Measurements from ENCODE around the gene SRGAP2C.
"Not testable (repeated sequence)": the region's sequence is repeated elsewhere in the genome, so short reads cannot be mapped to it uniquely, and the experiment has no call there.

SRGAP2C gene

DNA sequence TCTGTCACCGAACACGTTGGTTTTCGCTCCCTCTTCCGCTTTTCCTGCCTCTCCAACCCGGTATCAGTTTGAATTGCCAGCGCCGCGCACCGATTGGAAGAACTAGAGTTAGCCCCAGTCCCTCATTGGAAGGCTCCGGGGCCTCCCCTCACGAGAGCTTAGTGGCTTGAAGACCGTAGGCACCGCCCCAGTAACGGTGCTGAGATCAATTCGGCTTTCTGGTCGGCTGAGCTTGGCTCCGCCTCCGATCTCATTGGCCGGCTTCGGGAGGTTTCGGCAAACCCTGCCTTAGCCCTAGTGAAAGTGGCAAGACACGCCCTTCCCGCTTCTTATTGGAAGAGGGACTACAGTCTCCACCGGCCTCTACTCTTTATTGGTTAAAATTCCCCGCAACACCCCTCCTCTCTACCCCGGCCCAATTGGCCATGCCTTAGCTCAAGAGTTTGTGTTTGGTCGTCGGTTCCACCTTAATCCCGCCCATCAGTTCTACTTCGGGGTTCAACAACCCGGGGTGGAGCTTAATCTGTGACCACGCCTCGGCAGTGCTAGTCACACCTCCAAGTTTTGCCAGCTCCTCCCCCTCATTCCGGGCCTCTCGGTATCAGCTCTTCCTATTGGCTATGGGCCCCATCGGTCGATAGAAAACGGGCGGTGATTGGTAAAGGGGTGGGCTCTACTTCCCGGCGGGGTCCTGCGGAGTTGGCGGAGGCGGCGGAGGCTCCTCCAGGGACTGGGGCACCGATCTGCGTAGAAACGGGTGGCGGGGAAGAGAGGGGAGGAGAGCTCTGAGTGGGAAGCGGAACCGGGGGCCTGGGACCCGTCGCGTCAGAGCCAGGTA lies at the start of gene SRGAP2C, which contains the start of gene FAM72B:
Gene SRGAP2C, plus strand, starts transcription at position 686 of the 838 bp plus-strand sequence. CDS start 2,472 bp downstream, outside the sequence.
Gene FAM72B, minus strand, starts transcription at position 51 of the 838 bp plus-strand sequence. CDS start 851 bp downstream, outside the sequence.
- peak; percentile 99 for DNase-seq (ENCODE audit: low read depth)
- peak within 1 kb of the TSS; percentile 46 for H3K4me3 ChIP-seq (ENCODE audit: low read depth, low read length)

DNA sequence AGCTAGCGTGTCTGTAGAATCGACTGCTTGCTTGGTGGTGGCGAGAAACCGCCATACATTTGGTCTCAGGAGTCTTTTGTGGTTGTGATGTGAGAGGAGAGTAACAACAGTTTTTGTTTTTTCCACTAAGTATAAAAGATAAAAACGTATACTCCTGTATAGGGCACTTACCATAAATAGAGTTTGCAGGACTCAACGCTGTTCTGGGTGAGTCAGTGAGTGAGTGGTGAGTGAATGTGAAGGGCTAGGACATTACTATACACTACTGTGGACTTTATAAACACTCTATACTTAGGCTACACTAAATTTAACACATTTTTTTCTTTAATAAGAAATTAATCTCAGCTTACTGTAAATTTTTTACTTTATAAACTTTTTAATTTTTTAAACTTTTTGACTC lies 44.4 kb upstream of the SRGAP2C start:
- not testable (repeated sequence) for H3K4me3 ChIP-seq (ENCODE audit: low read depth, low read length); DNase-seq (ENCODE audit: low read depth)

DNA sequence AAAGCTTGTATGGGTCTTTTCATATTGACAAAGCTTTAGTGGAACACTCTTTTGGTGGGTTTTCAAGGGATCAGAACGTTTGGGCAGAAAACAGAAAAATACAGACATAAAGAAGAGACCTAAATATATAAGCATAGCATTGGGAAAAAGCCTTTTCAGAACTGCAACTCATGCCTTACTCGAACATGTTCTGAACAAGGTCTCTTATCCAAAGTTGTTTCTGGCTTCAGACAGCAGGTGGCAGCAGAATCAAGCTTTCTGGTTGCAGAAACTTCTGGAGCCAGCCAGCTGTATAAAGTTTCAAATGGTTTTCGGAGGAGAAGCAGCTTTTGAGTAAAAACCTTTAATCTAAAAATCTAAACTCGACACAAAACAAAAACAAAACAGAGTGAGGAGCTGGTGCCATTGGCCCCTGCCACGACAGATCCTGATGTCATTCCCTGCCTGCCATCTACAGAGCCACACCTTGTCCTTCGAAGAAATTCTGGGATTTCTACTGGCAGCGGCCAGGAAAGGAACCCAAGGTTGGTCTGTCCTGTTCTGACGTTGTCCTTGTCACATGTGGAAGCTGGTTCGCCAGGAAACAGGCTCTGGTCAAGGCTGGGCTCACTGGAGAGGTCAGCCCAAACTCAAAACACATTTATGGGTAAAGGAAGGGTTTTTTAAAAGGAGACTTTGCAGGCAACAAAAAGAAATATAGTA lies 36.1 kb upstream of the SRGAP2C start:
- H3K4me3 ChIP-seq (ENCODE audit: low read depth, low read length); DNase-seq (ENCODE audit: low read depth): not testable (repeated sequence)

DNA sequence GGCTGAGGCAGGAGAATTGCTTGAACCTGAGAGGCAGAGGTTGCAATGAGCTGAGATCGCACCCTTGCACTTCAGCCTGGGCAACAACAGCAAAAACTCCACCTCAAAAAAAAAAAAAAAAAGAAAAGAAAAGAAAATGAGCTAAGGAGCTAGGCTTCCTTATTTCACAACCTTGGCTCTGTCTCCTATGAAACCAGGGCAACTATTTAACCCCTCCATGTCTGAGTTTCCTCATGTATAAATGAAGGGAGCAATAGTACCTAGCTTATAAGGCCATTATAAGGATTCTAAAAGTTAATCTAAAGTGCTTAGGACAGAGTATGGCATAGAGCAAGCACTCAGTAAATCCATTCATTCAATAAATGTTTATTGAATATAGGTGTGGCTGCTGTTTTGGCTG lies 33.5 kb upstream of the SRGAP2C start:
- DNase-seq (ENCODE audit: low read depth); H3K4me3 ChIP-seq (ENCODE audit: low read depth, low read length): not testable (repeated sequence)

DNA sequence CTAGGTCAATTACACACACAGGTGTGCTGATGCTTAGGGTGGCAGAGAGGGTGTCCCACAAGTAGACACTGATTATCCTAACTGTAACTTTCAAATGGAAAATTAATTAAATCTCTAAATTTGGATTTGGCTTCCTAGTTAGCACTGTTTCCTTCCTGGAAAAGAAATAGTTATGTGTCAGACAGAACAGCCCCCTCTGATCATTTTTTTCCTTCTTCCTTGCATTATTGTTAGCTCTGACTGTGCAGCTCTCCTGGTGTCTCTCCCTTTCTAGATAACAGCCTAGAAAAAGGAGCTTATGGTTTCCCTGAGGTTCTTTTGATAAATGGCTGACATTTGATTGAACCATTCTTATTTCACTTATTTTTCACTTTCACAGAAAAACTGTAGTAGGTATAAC lies 32.0 kb upstream of the SRGAP2C start:
- not testable (repeated sequence) for H3K4me3 ChIP-seq (ENCODE audit: low read depth, low read length)

DNA sequence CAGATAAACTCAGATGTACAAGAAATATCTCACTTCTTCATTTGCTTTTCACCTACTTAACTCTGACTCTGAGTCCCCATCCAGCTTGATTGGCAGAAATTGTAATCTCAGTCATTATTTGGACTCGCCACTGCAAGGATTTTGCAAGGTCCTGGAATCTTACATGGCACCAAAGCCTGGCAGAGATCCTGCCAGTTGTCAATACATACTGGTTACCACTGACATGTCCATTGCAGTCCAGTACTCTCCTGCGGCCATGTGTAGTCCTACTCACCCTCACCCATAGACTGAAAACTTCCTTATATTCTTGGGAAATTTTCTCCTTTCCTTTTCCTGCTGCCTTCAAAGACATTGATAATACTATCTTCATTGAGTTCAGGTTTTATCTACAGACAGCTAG lies 30.0 kb upstream of the SRGAP2C start:
- DNase-seq (ENCODE audit: low read depth); H3K4me3 ChIP-seq (ENCODE audit: low read depth, low read length): not testable (repeated sequence)

More for the DNA sequence above, 32.0 kb upstream of the SRGAP2C start:
- not testable (repeated sequence) for DNase-seq (ENCODE audit: low read depth)

DNA sequence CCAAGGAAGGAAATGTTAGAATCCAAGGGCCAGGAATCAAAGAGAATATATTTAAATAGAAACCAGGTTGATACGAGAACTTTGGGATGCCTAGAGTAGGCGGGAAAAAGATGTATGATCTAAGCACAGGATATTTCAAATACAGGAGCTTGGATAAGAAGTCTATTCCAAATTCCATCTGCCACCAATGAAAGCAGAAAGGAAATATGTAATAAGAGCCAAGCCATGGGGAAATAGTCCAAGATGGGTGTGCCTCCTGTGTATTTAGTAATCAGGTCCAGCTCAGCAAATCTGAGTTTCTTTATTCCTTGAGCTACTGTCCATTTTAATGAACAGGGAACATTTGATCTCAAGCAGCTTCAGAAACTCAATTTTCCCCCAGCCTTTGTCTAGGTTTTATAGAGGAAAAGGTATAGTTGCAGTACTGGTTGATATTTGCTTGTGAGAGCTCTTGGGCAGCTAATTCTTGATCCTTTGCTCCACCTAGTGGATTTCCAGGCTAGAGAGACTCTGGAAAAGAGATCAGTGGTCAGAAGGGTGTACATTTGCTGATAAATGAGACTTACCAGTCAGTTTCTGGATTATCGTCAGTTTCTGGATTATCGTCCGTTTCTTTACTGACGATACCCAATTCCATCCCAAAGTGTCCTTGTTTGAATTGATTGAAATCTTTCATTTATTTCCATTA lies 29.0 kb upstream of the SRGAP2C start:
- not testable (repeated sequence) for DNase-seq (ENCODE audit: low read depth); H3K4me3 ChIP-seq (ENCODE audit: low read depth, low read length)

DNA sequence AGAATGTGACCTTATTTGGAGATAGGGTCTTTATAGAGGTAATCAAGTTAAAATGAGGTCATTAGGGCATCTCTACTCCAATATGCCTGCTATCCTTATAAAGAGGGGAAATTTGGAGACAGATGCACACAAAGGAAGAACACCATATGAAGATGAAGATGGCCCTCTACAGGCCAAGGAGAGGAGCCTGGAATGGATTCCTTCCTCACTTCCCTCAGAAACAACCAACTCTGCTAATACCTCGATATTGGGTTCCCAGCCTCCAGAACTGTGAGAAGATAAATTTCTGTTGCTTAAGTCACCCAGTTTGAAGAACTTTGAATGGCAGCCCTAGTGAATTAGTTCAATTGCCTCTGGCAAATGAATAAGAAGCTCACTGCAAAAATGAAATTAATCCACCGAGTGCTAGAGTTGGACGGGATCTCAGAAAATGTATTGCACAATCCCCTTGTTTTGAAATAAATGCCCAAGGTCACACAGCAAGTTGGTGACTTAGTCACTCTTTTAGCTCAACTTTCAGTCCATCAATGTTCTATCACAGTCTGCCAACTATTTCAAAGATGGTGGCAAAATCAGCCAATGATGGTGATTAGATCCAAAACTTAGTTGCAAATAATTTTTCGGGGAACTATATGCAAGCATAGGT lies 27.7 kb upstream of the SRGAP2C start:
- not testable (repeated sequence) for H3K4me3 ChIP-seq (ENCODE audit: low read depth, low read length); DNase-seq (ENCODE audit: low read depth)

DNA sequence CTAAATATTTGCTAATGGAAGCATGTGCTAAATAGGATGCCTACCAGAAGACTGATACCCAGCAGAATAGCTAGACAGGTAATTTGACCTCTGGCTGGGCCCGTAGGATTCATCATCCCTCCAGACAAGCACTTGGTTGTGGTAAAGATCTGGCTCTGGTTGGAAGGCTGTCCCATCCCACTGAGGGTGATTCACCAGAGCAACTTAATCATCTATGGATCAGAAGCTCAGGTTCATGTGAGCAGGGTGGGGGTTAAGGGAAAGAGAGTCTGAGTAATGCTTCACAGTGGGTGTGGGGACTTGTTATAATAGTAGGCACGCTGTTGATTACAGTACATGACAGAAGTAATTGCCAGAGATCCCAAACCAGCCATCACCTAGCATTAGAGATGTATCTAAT lies 27.2 kb upstream of the SRGAP2C start:
- H3K4me3 ChIP-seq (ENCODE audit: low read depth, low read length); DNase-seq (ENCODE audit: low read depth): not testable (repeated sequence)

DNA sequence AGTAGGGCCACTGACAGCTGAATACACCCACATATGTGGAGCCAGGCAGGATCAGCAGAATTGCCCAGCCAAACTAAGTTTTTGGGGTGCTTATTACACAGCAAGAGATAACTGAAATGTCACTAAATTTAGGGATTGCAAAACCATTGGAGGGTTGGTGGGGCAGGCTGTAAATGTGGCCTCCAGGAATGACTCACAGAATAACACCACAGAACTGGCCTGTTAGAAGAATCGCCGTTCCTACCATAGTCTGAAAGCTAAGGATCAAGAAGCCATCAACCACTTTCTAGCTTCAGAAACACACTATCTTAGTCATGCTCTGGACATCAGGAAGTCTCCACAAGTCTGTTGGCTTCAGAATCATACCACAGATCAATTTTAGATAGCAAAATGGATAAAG lies 24.7 kb upstream of the SRGAP2C start:
- not testable (repeated sequence) for H3K4me3 ChIP-seq (ENCODE audit: low read depth, low read length); DNase-seq (ENCODE audit: low read depth)

DNA sequence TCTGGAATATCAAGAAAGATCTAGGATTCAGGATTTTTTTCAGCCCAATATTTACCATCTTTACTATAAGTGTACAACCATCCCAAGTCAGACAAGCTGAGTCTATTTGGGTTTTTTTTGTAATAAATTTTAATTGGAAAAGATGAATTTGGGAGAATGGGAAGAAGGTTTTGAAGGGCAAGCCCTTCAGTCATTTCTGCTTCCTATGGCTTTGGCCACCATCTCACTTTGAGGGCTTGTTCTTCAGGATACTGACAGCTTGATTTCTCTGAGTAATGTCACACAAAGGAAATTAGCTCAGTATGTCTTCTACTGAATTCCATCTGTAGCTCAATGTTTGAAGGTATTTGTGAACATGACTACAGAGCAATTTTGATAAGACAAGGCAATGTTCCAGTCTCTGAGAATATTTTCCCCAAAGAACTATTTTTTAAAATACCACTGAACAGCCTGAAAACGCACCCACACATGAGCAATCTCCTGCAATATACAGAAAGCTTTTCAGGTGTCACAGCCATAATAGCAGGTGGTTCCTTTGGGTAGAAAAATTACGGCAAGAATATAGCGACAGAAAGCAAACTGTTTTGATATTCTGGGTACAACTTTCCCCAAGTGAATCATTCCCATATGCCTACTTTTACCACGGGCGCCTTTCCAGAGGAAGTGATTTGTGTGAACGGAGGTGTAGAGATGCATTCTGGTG lies 23.4 kb upstream of the SRGAP2C start:
- not testable (repeated sequence) for DNase-seq (ENCODE audit: low read depth); H3K4me3 ChIP-seq (ENCODE audit: low read depth, low read length)

DNA sequence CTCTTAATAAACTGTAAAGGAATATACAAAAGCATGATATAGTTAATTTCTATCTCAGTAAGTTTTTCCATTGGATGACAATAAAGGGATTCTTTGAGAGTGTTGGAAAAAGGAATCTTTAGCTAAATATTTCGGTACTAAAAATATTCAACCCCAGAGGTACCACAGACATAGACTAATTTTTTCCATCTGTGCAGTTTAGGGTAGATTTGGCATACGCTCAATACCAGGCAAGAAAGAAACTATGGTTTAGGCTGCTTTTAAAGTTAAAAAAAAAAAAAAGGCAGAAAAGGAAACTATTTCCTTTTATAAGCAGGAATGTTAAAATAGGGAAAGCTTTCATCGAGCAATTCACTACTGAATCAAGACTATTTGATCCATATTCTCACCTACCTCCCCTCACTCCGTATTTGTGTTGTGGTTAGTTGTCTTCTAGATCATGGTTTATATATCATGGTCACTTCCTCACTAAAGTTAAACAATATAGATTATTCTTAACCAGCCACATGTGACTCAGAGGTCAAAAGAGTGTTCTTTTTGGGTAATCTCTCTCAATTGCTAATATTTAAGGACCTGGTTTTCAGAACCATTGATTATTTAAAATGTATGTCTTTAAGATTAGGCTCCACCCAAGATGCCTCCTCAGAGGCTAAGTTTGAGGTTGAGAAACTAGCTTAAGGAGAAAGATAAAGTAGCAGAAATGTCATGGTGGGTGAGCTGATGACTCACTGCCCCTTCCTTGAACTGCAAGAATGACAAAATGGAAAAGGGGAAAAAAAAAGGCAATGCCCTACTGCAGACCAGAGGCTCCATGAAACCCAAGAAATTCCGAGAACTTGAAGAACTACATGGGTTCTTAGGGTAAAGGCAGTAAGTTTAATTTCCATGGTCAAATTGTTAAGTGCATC lies 20.7 kb upstream of the SRGAP2C start:
- H3K4me3 ChIP-seq (ENCODE audit: low read depth, low read length) = not testable (repeated sequence)
- peak; percentile 31 for DNase-seq (ENCODE audit: low read depth)

DNA sequence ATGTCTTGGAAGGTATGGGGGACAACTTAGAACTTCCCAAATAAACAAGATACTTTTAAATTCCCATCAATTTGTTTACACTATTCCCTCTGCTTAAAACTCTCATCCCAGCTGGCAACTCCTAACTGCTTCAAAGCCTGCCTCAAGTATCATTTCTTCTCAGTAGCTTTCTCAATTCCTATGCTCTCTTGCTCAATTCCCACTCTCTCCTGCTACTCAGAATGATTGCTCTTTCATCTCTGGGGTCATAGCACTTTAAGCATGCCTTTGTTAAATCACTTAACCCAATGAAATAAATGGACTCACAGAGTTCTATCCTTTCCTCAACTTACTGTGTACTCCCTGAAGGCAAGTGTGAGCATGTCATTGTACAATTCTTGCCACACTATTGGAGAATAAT lies 19.5 kb upstream of the SRGAP2C start:
- not testable (repeated sequence) for DNase-seq (ENCODE audit: low read depth); H3K4me3 ChIP-seq (ENCODE audit: low read depth, low read length)

DNA sequence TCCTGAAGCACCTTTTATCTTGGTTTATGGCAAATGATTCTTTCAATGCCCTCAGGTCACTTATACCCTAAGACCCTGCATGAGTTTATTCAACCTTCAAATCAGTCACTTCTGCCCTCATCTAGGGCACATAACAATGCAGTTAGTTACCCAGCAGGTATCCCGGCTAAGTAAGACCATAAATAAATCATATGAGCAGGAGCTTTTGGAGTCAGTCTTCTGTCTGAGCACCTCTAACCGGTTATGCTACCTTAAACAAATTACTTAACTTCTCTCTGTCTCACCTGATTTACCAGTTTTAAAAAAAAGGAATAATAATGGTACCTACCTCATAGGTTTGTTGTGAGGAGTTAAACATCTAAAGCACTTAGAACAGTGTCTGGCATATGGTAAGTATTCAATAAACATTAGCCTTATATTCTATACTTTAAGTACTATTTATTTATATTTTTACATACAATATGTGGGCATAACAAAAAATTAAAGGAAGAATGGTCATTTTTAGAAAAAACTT lies 17.5 kb upstream of the SRGAP2C start:
- not testable (repeated sequence) for DNase-seq (ENCODE audit: low read depth); H3K4me3 ChIP-seq (ENCODE audit: low read depth, low read length)

DNA sequence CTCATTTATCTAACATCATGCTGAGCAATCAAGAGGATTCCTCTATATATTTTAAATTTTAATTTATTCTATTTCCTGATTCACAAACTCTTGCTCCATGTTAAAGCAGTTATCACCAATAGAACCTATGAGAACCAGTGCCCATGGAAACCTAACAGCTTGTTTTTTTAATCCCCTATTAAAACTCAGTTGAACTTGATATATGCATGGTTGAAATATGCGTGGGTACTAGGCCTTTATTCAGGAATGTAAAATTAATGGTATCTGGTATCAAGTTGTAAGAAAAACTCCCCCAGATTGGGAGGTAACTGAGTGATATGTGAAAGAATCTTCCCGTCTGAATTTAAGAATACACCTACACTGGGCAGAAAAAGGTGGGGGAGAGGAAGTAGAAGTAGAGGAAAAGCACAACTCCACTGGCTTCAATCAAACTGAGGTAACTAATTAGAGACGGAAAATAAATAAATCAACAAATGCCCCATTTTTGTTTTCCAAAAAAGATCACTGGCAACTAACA lies 16.6 kb upstream of the SRGAP2C start:
- H3K4me3 ChIP-seq (ENCODE audit: low read depth, low read length); DNase-seq (ENCODE audit: low read depth): not testable (repeated sequence)

DNA sequence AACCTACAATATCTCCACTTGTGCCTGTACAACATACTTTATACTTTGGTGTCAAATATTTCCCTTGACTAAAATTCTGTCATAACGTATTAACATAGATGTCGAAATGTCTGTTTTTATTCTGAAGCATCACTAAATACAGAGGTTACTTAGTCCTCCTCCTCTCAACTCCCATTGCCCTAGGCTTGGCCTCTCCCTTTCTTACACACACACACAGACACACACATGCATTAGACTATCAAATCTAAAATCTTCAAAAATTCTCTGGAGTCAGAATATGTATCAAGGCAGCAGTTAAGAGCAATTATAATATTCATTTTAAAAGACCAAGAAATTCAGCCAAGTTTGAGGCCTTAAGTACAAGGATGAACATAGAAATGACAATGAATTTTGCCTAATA lies 8.1 kb upstream of the SRGAP2C start:
- DNase-seq (ENCODE audit: low read depth) = not testable (repeated sequence)

DNA sequence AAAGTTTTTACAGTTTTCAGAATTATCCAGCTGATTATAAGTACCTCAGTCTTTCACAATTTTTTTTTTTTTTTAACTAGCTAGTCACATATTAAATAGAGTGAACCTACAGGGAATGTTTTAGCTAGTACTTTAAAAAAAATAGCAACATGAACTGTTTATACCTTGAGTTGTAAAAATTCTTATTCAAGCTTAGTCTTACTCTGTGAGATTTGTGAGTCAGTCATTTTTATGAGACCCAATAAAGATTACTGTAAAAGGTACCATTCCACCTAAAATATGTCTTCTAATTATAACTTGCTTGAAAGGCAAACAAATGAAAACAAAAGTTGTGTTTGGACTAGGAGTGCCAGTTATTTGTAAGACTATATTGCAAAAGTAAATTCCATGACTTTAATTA lies 6.6 kb upstream of the SRGAP2C start:
- not testable (repeated sequence) for H3K4me3 ChIP-seq (ENCODE audit: low read depth, low read length); DNase-seq (ENCODE audit: low read depth)

More for the DNA sequence above, 8.1 kb upstream of the SRGAP2C start:
- not testable (repeated sequence) for H3K4me3 ChIP-seq (ENCODE audit: low read depth, low read length)
